COLO829 (cell line): ENCODE results near the gene CYSTM1.

ENCODE experiments used
- DNase-seq: peaks from one replicate; pipeline ENCODE4 v3.0.0; 2012; ENCODE audit warnings: low spot score

Gene CYSTM1

GRCh38 chr5:140238756-140239155, 63.8 kb downstream of the CYSTM1 start:
- no peak for DNase-seq

- no peak for DNase-seq
Observed at GRCh38 chr5:140239461-140239860, 64.5 kb downstream of the CYSTM1 start.

- no peak for DNase-seq
Observed at GRCh38 chr5:140239939-140240700, 65.1 kb downstream of the CYSTM1 start.

GRCh38 chr5:140240987-140241706, 66.2 kb downstream of the CYSTM1 start:
- peak; percentile 68 for DNase-seq

- DNase-seq, result no peak
Observed at GRCh38 chr5:140242099-140242498, 67.1 kb downstream of the CYSTM1 start.

GRCh38 chr5:140242890-140243585, 68.0 kb downstream of the CYSTM1 start:
- no peak for DNase-seq

GRCh38 chr5:140243706-140244250, 68.8 kb downstream of the CYSTM1 start:
- DNase-seq, result no peak

- peak; percentile 26 for DNase-seq
Observed at GRCh38 chr5:140244525-140245025, 69.6 kb downstream of the CYSTM1 start.

GRCh38 chr5:140245341-140245740, 70.4 kb downstream of the CYSTM1 start:
- DNase-seq, result no peak

GRCh38 chr5:140245926-140246325, 70.9 kb downstream of the CYSTM1 start:
- DNase-seq, result no peak

GRCh38 chr5:140246378-140247122, 71.6 kb downstream of the CYSTM1 start:
- DNase-seq, result no peak

- DNase-seq, result no peak
Observed at GRCh38 chr5:140248414-140248813, 73.4 kb downstream of the CYSTM1 start.

GRCh38 chr5:140249536-140249935, 74.5 kb downstream of the CYSTM1 start:
- no peak for DNase-seq

GRCh38 chr5:140250386-140250785, 75.4 kb downstream of the CYSTM1 start:
- no peak for DNase-seq

- peak; percentile 20 for DNase-seq
Observed at GRCh38 chr5:140251527-140251973, 76.6 kb downstream of the CYSTM1 start.

GRCh38 chr5:140252470-140253126, 77.6 kb downstream of the CYSTM1 start:
- DNase-seq, result no peak

- no peak for DNase-seq
Observed at GRCh38 chr5:140253985-140254384, 79.0 kb downstream of the CYSTM1 start.

GRCh38 chr5:140255460-140256157, 80.6 kb downstream of the CYSTM1 start:
- no peak for DNase-seq

GRCh38 chr5:140256726-140257125, 81.7 kb downstream of the CYSTM1 start:
- no peak for DNase-seq

- no peak for DNase-seq
Observed at GRCh38 chr5:140258016-140258415, 83.0 kb downstream of the CYSTM1 start.
